HG03442 (cell line): ENCODE results near the gene WRNIP1.

Source experiments
- ATAC-seq: cut with Tn5 transposase; IDR thresholded peaks from one replicate; pipeline ENCODE4 v1.9.1; 2021; ENCODE audit warnings: mild to moderate bottlenecking, moderate library complexity; ENCODE audit not compliant: unreplicated experiment

WRNIP1 gene

DNA sequence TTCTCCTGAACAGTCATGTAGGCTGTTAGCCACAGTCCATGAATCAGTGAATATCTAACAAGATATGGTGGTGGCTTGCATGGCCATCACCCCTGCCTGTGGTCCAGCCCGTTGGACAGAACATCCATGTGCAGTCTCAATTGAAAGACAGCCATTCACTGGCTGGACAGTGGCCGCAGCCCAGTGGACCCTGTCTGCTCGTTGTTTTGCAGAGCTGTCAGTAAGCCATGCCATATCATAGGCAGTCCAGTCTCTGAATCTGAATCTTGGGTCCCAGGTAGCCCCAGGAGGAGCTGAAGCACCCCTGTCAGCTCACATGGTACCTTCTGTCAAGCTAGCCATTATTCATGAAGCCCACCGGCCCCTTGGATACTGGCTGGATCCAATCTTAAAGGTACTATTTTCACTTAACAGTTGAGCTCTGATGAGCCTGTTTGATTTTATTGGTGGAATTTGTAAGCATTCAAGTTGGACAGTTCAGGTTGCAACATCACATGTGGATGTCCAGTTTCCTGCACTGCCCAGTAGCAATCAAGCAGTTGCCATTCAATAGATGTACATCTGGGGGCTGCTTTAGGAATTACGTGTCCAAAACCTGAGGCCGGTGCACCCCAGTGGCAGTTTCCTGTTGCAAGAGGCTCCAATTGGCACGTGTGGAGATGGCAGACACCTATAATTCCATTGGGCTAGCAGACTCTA is 38.7 kb downstream of the WRNIP1 start:
- no peak for ATAC-seq

DNA sequence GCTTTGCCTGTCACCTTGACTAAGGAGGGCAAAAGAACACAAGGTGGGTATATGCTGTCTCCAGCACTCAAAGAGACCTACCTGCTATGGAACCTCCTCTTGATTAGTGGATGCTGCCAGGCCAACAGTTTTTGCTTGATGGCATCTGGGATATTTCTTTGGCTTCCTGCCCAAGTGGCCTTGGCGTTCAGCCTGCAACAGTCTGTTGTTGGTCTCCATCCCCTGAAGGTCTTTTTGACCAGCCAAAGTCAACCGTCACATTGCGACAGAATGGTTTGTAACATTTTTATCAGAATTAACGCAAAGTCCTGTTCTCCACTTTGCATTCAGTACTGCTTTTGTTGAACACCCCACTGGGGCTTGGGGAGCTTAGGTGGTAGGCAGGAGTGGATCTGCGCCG is 39.3 kb downstream of the WRNIP1 start:
- ATAC-seq: no peak

DNA sequence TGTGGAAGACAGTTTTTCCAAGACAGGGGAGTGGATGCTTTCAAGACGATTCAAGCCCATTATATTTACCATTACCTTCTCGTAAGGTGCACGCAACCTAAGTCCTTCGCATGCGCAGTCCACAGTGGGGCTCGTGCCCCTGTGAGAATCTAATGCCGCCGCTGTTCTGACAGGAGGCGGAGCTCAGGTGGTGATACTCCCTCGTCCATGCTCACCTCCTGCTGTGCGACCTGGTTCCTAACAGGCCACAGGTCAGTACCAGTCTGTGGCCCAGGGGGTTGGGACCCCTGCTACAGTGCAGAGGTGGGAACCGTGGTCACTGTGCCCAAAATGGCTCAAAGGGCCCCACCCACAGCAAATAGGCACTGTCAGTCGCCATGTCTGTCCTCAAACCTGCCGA is 39.8 kb downstream of the WRNIP1 start:
- no peak for ATAC-seq

DNA sequence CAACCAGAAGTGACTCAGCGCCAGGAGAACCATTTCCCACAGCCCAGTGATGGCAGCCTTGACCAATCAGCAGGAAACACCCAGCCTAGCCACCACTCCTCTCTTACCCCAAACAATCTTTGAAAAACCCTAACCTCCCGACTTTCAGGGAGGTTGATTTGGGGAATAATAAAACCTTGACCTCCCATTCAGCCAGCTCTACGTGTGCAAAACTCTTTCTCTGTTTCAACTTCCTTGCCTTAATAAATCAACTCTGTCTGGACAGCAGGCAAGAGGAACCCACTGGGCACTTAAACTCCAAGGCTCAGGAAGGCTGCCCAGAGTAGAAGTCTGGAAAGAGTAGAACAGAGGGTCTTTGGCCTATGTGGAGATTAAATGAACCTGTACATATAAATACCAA is 41.5 kb downstream of the WRNIP1 start:
- ATAC-seq: no peak

DNA sequence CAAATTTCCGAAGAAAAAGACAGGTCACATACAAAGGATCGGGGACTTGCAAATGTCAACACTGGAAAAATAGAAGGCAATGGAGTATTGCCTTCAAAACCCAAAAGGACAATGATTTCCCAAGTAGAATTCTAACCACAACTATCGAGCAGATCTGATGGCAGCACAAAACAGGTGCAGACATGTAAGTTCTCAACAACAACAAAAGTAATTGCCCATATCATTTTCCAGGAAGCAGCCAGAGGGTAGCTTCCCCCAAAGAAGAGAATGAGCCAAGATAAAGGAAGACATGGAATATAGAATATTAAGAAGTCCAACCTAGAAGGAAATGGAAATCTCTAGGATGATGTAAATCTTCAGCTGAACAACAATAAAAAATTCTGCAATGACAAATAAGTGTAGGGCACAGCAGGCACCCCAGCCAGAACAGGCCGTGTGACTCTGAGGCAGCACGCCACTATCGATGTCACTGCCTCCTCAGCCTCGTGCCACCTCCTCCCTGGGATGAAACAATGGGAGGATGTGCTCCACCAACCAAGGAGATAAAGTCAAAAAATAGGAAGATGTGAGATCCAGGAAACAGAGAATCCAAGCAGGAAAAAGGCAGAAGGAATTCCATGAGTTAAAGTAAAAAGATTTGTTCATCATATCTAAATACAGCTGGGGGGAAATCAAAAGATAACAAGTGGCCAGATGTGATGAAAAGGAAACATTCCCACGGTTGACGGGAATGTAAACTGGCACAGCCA is 42.3 kb downstream of the WRNIP1 start:
- ATAC-seq: no peak

DNA sequence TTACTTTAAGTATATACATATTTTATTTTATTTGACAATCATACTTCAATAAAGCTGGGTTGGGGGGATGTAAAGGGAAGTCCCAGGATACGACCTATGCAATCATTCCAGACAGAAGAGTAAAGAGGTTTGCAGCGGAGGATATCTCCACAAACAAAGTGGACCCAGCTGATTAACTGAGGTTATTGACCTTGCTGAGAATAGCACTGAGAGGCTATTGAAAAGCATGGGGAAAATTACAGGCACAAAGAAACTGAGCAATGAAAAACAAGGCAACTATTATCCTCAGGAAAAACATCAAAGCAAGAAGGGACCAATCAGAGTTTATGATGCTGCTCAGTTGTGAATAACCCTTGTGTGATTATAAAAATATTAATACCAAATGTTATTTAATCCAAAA is 43.8 kb downstream of the WRNIP1 start:
- no peak for ATAC-seq

DNA sequence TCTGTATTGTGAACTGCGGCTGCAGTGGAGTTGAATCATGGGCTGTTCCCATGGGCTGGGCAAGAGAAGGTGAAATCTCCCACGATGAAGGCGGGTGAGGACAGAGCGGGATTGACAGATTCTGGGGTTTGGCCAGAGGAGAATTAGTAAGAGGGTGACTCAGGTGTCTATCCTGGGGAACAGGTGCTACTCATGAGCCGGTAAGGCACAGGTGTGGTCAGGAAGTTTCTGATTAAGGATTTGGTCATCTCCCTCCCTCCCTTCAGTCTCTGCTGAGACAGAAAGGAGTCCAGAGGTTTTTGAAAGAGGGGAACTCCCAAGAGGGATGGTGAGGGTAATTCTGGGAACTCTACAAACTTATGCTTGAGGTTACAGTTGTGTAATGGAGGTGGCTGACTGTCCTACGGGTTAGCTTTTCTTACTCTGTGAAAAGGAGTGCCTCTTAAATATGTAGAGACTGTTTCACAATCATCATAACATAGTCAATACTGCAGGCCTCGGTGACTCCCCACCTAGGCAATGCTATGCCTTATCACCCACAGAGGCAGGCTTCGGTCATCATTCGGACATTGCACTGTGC is 45.0 kb downstream of the WRNIP1 start:
- ATAC-seq: no peak

DNA sequence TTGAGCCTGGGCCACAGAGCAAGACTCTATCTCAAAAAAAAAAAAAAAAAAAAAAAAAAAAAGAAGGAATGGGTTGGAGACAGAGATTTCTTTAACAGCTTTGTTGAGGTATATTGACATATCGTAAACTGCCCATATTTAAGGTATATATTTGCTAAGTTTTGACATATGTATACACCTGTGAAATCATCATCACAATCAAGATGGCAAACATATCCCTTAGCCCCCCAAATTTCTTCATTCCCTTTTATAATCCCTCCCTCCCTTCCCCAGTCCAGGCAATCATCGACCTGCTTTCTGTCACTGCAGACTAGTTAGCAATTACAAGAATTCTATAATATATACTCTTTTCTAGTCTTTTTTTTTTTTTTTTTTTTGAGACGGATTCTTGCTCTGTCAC is 47.5 kb downstream of the WRNIP1 start:
- no peak for ATAC-seq

DNA sequence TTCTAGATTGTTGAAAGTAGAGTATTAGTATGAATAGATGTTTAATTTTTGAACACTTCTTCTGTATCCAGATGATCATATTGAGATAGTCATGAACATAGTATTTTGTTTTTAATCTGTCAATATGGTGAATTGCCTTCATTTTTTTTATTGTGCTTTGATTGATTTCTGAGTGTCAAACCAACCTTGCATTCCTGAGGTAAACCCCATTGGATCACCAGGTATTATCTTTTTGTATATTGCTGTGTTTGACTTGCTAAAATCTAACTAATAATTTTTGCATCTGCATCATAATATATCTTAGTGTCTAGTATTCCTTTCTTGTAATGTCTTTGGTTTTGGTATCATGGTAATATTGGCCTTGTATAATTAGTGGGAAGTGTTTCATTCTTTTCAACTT is 51.0 kb downstream of the WRNIP1 start:
- ATAC-seq: no peak

DNA sequence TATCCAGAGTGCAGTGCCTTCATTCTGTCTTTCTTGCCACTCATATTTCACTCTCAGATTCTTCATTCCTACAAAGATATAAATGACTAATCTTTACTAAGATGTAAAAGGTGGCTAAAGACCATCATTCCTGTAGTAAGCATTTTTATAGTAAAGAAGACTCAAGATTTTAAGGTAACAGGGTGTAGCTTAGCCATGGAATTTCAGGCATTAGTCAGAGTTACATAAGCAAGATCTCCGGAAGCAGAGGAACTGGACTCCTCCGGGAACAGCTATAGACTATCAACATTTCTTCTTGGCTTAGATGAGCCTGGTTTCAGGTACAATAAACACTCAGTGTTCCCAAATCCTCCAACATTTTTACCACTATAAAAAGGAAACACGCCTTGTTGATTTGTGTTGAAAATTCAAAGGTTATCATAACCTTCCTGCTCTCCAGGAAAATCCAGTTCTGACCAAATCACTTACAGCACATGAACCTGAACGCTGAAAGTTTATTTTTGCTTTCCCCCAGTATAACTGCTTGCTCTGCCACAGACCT is 52.8 kb downstream of the WRNIP1 start:
- no peak for ATAC-seq

DNA sequence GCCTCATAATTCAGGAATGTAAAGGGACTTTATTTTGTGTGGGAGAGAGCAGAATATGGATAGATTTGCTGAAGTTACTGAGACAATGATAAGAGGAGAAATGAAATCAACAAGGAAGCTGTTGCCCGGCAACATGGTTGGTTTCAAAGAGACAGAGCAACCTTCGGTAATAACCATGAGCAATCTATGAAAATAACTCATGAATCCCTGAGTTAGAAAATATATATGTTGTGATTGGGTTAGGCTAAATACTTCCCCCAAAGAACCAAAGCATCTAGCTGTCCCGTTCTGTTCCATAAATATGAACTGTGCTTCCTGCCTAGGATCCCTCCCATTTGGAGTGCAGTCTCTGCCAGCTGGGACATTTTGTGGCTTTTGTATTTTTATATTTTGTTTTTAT is 53.4 kb downstream of the WRNIP1 start:
- no peak for ATAC-seq

DNA sequence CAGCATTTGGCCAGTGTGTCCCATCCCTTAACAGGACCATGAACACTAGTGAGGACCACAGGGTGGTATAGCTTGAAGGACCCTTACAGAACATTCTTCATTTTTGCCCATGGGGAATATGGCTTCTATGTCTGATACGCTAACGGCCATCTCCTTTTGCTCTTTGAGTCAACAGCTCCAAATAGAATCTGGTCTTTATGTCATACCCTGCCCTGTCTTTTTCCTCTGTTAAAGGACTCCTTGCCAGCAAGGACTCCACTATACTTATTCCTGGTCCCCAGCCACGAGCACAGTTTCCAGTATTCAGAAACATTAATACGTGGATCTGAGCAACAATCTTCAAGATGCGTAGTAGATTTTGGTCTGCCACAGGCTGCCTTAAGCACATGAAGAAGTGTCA is 53.9 kb downstream of the WRNIP1 start:
- ATAC-seq: no peak

DNA sequence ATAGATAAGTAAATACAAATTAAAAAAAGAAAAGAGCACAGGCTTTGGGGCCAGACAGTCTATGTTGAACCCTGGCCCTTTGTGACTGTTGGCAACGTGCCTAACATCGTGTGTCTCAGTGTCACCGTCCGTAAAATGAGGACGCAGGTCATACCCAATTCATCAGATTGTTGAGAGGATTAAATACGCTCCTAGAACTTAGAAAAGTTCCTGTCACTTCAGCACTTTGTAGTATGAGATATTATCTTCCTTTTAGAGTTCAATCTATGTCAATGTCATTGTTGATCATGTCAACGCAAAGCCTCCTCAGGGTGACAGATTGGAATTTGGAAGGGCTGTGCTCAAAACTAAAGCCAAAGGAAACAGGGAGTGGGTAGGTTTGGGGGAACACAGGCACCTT is 54.8 kb downstream of the WRNIP1 start:
- ATAC-seq: no peak

DNA sequence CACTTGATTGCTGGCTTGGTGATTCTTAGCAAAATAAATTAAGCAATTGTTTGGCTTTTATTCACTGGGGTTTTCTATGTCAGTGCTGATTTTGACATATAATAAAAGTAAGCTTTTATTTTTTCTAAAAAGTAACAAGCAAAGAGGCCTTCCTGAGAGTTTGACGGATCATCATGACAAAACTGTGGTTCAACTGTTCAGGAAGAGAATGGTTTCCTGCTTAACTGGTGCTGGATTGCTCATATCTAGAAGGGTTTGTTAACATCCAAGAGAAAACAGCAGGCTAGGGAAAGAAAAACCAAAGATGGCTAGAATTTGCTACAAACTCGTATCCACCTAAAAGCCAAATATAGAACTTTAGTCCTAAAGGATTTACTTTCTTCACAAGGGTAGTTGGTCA is 55.2 kb downstream of the WRNIP1 start:
- ATAC-seq: no peak

DNA sequence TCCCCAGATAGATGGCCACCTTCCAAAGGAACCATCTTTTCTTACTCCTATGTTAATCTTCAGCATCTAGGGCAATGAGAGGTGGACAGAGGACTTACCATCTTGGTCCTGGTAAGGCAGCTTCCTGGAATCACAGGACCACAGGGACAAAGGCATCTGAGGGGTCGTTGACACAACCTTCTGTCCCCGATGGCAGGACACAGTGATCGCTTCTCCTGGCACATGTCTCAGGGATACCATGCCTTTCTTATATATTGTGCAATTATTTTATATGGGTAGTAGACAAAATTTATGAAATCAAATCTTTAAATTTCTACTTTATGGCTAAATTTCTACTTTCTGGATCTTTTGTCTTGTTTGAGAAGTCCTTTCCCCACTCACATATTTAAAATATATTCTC is 56.4 kb downstream of the WRNIP1 start:
- ATAC-seq: no peak

DNA sequence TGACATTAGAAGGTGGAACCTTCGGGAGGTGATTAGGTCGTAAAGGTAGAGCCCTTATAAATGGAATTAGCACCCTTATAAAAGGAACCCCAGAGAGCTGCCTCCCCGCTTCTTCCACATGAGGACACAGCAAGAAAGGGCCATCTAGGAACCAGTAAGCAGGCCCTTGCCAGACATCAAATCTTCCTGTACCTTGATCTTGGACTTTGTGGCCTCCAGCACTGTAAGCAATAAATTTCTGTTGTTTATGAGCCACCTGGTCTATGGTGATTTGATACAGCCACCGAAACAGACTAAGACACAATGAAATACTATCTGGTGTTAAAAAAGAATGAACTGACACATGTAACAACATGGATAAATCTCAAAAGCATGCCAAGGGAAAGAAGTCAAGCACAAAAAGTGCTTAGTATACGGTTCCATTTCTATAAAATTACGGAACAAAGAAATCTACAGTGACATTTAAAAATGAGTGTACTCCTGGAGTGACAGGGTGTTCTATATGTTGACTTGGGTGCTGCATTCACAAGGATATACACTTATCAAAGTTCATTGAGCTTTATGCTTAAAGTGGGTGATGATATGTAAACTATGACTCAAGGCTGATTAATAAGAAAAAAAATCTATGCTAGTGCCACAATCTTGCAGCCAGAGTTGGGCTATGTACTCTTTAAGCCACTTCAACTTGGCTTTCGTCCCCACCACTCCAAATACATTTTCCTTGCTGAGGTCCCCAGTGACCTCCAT is 58.1 kb downstream of the WRNIP1 start:
- no peak for ATAC-seq

DNA sequence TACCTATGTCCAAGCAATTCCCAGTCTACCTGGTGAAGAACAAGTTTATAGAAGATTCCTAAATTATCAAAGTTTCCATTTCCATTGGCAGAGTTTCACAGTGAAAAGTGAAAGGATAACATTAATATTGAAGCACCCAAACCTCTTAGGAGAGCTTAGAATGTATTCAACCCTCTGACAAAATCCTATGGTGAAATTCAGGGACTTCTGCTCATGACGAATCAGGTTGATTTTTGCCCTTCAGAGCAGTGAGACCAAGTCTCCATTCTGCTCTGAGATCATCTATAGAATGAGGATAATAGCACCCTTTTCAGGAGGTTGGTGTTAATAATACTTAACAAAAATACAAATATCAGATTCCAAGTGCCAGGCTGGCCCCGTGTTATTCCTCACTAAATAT is 60.9 kb downstream of the WRNIP1 start:
- ATAC-seq: no peak

DNA sequence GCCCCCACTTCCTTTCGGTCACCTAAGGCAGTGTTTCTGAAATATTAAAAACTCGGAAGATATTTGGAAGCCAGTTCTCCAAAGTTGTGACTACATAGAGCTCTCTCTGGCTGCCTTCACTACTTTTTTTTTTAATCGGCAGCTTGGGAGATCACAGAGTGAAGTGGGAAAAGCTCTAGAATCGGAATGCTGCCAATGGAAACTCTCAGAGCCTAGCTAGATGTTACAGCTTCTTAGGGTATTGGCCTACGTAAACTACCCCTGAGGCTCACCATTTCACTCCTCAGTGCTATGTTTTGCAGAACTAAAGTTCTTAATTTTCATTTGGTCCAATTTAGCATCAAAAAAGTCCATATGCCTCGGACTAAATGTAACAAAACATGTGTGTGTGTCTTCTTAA is 61.9 kb downstream of the WRNIP1 start:
- ATAC-seq: no peak

DNA sequence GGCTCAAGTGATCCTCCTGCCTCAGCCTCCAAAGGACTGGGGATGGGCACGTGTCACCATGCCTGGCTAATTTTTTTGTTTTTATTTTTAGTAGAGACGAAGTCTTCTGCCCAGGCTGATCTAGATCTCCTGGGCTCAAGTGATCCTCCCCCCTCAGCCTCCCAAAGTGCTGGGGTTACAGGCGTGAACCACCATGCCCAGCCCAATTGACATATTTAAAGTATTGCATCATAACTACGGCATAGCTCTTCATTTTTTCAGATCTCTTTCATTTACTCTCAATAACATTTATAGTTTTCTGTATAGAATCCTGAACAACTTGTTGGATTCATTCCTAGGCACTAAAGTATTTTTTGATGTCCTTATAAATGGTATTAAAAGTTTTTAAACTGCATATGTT is 63.4 kb downstream of the WRNIP1 start:
- no peak for ATAC-seq

DNA sequence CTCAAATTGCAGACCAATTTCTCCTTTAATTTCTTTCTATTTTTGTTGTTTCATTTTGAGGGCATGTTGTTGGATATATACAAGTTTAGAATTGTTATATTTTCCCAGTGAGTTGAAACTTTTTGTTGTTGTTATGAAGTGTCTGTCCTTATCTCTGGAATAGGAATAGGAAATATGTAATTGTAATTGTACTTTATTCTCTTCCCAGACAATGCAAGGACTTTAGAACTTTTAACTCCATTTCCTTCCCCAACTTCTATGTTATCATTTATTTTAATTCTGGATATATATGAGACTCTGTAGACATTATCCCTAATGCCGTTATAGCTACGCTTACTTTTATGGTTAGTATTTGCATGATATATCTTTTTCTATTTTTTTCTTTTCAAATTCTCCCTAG is 64.1 kb downstream of the WRNIP1 start:
- ATAC-seq: no peak

DNA sequence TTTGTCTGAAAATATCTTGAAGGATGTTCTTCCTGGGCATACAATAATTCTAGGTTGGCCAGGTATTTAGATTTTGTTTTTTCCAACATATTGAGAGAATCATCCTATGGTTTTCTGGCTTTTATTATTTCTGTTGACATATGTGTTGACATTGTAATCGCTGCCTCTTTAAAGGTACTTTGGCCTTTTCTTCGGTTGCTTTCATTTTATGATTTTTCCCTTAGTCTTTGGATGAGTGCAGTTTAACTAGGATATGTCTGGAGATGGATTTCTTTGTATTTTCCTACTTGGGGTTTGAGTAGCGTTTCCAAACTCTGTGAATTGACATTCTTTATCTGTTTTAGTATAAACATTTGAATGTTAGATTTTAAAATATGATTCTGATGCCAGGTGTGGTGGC is 65.0 kb downstream of the WRNIP1 start:
- no peak for ATAC-seq
